ENCODE data around the gene TBRG4. TPM values are rescaled to one million over a fixed set of nuclear protein-coding genes. Genes with fewer than 3 reads are reported as not detected.

TBRG4 gene
- polyA plus RNA-seq, 1 donor from 2014 or later: 52.8 TPM

DNA sequence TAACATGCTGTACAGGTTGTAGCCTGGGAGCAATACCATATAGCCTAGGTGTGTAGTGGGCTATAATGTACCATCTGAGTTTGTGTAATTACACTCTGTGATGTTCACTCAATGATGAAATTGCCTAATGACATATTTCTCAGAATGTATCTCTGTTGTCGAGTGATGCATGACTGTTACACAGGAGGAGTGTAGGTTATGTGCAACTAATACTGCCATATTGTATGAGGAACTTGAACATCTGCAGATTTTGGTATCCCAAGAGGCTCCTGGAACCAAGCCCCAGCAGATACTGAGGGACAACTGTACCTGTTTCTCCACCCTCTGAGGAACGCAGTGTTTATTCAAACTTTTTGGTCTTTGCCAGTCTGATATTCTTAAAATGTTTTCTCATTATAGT is 61.3 kb downstream of the TBRG4 start:
- H3K79me2 ChIP-seq (replicated peaks; ENCODE audit: insufficient read depth, low read length): no peaks in the 10 kb centered on the region
- no peaks in the 10 kb centered on the region for H4K20me1 ChIP-seq (ENCODE audit: insufficient read depth)
- no peak overlapping the region for H2AFZ ChIP-seq (ENCODE audit: low read depth, low read length)
- no peaks in the 10 kb centered on the region for H3K27me3 ChIP-seq (ENCODE audit: insufficient read depth, low read depth, low read length)
- H3K9ac ChIP-seq (ENCODE audit: low read length): no peak overlapping the region
- H3K9me2 ChIP-seq (ENCODE audit: insufficient read depth, low read length): no peaks in the 10 kb centered on the region
- no peaks in the 10 kb centered on the region for H3K36me3 ChIP-seq (ENCODE audit: insufficient read depth, low read length)
- H3F3A ChIP-seq (ENCODE audit: insufficient read depth, low read length, poor library complexity, severe bottlenecking): no peaks in the 10 kb centered on the region
- no peaks in the 10 kb centered on the region for H3K9me3 ChIP-seq (ENCODE audit: low read length)
- TF ChIP-seq TAF1 (IDR thresholded peaks at IDR 0.05; ENCODE audit: low read depth) (no peak), RAD21 (conservative IDR thresholded peaks at IDR 0.05) (no peak), EZH2 (IDR thresholded peaks at IDR 0.05; ENCODE audit: borderline replicate concordance, insufficient read depth, low read length, poor library complexity, severe bottlenecking) (no peak), EP300 (conservative IDR thresholded peaks at IDR 0.05; ENCODE audit: poor library complexity, severe bottlenecking) (no peak), SMC3 (conservative IDR thresholded peaks at IDR 0.05; ENCODE audit: poor library complexity) (no peak), POLR2AphosphoS5 (IDR thresholded peaks at IDR 0.05) (no peak), MXI1 (conservative IDR thresholded peaks at IDR 0.05; ENCODE audit: poor library complexity, severe bottlenecking) (no peak)
- TF ChIP-seq, protein P1, sequence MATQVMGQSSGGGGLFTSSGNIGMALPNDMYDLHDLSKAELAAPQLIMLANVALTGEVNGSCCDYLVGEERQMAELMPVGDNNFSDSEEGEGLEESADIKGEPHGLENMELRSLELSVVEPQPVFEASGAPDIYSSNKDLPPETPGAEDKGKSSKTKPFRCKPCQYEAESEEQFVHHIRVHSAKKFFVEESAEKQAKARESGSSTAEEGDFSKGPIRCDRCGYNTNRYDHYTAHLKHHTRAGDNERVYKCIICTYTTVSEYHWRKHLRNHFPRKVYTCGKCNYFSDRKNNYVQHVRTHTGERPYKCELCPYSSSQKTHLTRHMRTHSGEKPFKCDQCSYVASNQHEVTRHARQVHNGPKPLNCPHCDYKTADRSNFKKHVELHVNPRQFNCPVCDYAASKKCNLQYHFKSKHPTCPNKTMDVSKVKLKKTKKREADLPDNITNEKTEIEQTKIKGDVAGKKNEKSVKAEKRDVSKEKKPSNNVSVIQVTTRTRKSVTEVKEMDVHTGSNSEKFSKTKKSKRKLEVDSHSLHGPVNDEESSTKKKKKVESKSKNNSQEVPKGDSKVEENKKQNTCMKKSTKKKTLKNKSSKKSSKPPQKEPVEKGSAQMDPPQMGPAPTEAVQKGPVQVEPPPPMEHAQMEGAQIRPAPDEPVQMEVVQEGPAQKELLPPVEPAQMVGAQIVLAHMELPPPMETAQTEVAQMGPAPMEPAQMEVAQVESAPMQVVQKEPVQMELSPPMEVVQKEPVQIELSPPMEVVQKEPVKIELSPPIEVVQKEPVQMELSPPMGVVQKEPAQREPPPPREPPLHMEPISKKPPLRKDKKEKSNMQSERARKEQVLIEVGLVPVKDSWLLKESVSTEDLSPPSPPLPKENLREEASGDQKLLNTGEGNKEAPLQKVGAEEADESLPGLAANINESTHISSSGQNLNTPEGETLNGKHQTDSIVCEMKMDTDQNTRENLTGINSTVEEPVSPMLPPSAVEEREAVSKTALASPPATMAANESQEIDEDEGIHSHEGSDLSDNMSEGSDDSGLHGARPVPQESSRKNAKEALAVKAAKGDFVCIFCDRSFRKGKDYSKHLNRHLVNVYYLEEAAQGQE (IDR thresholded peaks at IDR 0.05; ENCODE audit: borderline replicate concordance): no peak
- TF ChIP-seq, protein P2, sequence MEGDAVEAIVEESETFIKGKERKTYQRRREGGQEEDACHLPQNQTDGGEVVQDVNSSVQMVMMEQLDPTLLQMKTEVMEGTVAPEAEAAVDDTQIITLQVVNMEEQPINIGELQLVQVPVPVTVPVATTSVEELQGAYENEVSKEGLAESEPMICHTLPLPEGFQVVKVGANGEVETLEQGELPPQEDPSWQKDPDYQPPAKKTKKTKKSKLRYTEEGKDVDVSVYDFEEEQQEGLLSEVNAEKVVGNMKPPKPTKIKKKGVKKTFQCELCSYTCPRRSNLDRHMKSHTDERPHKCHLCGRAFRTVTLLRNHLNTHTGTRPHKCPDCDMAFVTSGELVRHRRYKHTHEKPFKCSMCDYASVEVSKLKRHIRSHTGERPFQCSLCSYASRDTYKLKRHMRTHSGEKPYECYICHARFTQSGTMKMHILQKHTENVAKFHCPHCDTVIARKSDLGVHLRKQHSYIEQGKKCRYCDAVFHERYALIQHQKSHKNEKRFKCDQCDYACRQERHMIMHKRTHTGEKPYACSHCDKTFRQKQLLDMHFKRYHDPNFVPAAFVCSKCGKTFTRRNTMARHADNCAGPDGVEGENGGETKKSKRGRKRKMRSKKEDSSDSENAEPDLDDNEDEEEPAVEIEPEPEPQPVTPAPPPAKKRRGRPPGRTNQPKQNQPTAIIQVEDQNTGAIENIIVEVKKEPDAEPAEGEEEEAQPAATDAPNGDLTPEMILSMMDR (IDR thresholded peaks at IDR 0.05; ENCODE audit: poor library complexity, severe bottlenecking): no peak
- no peak overlapping the region for H3K4me3 ChIP-seq (ENCODE audit: low read length)
- H3K4me2 ChIP-seq (ENCODE audit: low read length): no peak overlapping the region
- H3K27ac ChIP-seq (ENCODE audit: low read length): no peak overlapping the region

Small RNAs within 50 kb of the gene (small RNA-seq; reads per million reads assigned to genes)
- 333 to 1,647 (median 406) reads per million in 3 experiments for gene SNORA5A
- gene SNORA5B: 0 reads per million in 3 experiments
- 32.5 to 123 (median 33.0) reads per million in 3 experiments for gene SNORA5C

Other genes with a start within 250 kb of the TBRG4 start
- 12.9 and 14.7 TPM in 2 replicates for gene PURB, start 226.2 kb downstream of the TBRG4 start, polyA plus RNA-seq
- gene MYO1G, start 132.7 kb downstream of the TBRG4 start, polyA plus RNA-seq: 0.38 TPM in 1 of 2 replicates, not detected in the other
- gene CCM2, start 111.5 kb downstream of the TBRG4 start, polyA plus RNA-seq: 25.8 and 37.5 TPM in 2 replicates
- 8.5 and 14.5 TPM in 2 replicates for gene NACAD, start 22.7 kb downstream of the TBRG4 start, polyA plus RNA-seq
- not detected in 2 replicates for gene RAMP3, start 46.1 kb upstream of the TBRG4 start, polyA plus RNA-seq